Uterus (tissue), 2 donors: Measurements from ENCODE around the gene PKD2.

Experiments
- POLR2A ChIP-seq, 2 donors: fragments of 450-650 bp; IDR thresholded peaks; one replicate each; pipeline ENCODE4 v1.6.1; 2016; ENCODE audit warnings: antibody characterized with exemption in 2 of 2, mild to moderate bottlenecking in 1 of 2, moderate library complexity in 1 of 2
- TF ChIP-seq, protein P1 (sequence below), 4 experiments: fragments of 200-600 bp in 2 of 4; fragments of 450-650 bp in 2 of 4; sonication (generic) in 2 of 4; IDR thresholded peaks; one replicate each; pipeline ENCODE4 v1.5.1; 2016 to 2019; ENCODE audit warnings: antibody characterized with exemption in 4 of 4, mild to moderate bottlenecking in 2 of 4, moderate library complexity in 1 of 4

DNA sequence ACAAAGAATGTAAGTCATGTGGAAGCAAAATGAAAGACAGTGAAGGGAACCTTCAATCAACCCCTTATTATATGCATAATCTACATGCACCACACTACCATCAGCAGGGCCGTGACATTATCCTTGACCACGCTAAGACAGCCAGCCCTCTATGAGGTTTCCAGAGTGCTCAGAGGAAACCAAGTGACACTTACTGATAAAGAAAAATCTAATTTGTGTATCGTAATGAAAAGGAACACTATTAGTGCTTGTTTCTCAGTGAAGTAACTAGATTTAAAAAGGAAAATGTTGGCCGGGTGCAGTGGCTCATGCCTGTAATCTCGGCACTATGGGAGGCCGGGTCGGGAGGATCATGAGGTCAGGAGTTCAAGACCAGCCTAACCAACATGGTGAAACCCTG lies 94.6 kb downstream of the PKD2 start:
- TF ChIP-seq, protein P1, sequence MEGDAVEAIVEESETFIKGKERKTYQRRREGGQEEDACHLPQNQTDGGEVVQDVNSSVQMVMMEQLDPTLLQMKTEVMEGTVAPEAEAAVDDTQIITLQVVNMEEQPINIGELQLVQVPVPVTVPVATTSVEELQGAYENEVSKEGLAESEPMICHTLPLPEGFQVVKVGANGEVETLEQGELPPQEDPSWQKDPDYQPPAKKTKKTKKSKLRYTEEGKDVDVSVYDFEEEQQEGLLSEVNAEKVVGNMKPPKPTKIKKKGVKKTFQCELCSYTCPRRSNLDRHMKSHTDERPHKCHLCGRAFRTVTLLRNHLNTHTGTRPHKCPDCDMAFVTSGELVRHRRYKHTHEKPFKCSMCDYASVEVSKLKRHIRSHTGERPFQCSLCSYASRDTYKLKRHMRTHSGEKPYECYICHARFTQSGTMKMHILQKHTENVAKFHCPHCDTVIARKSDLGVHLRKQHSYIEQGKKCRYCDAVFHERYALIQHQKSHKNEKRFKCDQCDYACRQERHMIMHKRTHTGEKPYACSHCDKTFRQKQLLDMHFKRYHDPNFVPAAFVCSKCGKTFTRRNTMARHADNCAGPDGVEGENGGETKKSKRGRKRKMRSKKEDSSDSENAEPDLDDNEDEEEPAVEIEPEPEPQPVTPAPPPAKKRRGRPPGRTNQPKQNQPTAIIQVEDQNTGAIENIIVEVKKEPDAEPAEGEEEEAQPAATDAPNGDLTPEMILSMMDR (IDR thresholded peaks at IDR 0.05), result no peak
- no peak for TF ChIP-seq POLR2A (IDR thresholded peaks at IDR 0.05)
